Activated CD4-positive, alpha-beta memory T cell treated with anti-CD3 and anti-CD28 coated beads for 36 hours (primary cell): ENCODE measurements around the gene PML. TPM values are rescaled to one million over a fixed set of nuclear protein-coding genes. Genes with fewer than 3 reads are reported as not detected.

Experiments used
- CTCF ChIA-PET: fragments of 350-600 bp; sonication (Branson Sonifier 250); formaldehyde crosslinking; loops from one replicate; lab custom pipeline; 2021; ENCODE audit warnings: antibody characterized with exemption, inconsistent platforms; lab: Charles Lee
- POLR2A ChIA-PET: fragments of 350-600 bp; sonication (Branson Sonifier 250); formaldehyde crosslinking; loops from one replicate; lab custom pipeline; 2021; ENCODE audit warnings: antibody characterized with exemption; lab: Charles Lee
- DNase-seq: peaks from one replicate; pipeline ENCODE4 v3.0.0-alpha.2; 2020
- H3K27ac Mint-ChIP-seq: one replicate; pipeline ENCODE4 v1.8.0; 2021; ENCODE audit warnings: mixed read lengths
- H3K27me3 Mint-ChIP-seq: one replicate; pipeline ENCODE4 v1.8.0; 2021; ENCODE audit warnings: mixed read lengths
- H3K36me3 Mint-ChIP-seq: one replicate; pipeline ENCODE4 v1.8.0; 2021; ENCODE audit warnings: mixed read lengths
- H3K4me1 Mint-ChIP-seq: one replicate; pipeline ENCODE4 v1.8.0; 2021; ENCODE audit warnings: low read depth, mixed read lengths
- H3K4me3 Mint-ChIP-seq: one replicate; pipeline ENCODE4 v1.8.0; 2021; ENCODE audit warnings: mild to moderate bottlenecking, mixed read lengths
- H3K9me3 Mint-ChIP-seq: one replicate; pipeline ENCODE4 v1.8.0; 2021; ENCODE audit warnings: mixed read lengths
- intact Hi-C: fragments of 100-400 bp; cut with micrococcal nuclease; formaldehyde crosslinking; loops from one replicate; pipeline ENCODE4 v1.15.1; 2023
- total RNA-seq, 2 experiments: library from RNA; stranded (reverse); gene quantifications; one replicate each; pipeline ENCODE4 v1.2.3, GENCODE V29; 2021

PML gene
- total RNA-seq, 2 experiments from 2014 or later, result 67.6 to 69.8 TPM

DNA sequence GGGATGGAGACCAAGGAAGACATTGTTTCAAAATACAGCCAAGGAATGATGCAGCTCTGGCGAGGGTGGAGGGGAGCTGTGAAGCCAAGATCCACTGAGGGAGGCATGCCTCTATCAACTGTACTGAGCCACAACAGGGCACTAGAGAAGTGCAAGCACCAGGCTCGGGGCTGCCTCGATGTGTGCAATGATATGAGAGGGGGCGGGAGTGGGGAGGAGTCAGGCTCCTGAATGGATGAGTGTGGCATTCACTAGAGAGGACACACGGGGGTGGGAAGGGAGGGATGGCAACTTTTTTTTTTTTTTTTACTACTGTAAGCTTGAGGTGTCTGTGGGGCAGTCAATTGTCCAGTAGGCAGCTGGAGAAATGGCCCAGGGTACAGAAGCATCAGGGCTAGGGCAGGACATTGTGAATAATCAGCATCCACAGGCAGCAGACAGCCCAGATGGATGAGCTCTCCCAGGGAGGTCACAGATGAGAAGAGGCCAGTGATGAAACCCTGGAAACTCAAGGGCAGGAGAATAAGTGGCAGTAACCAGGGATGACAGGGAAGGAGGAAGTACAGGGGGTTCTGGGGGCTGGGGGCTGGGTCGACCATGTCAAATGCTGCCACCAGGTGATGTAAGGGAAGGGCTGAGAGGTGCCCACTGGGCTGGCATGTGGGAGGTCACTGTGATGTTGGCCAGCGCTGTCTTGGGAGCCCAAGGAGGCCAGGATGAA lies 8.3 kb upstream of the PML start:
- ChIA-PET CTCF (interaction anchor here (0.5 to 1.4 kb wide), 2 partner anchors 13 to 746 kb away, joined by 3 to 8 read pairs; no protein-coding TSS in a partner anchor), POLR2A (no interaction called here)
- Mint-ChIP-seq H3K27me3 (no peaks in the 10 kb centered on the region), H3K36me3 (peaks cover 6% of the 10 kb centered on the region), H3K4me1 (peaks cover 20% of the 10 kb centered on the region), H3K4me3 (no peak overlapping the region), H3K27ac (no peak overlapping the region), H3K9me3 (no peaks in the 10 kb centered on the region)
- no peak for DNase-seq
- intact Hi-C loops, result no loop called here

DNA sequence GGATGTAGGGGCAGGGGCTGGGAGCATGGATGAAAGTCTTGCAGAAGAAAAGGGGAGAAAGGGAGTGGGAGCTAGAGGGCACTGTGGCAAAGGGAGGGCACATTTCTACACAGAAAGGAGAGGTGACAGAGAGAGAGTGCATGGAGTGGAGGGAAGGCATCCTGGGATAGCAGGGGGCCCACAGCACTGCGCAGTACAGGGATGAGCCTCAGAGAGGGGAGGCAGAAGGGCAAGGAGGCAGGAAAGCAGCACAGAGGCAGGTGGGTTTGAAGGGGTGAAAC lies 7.8 kb upstream of the PML start:
- ChIA-PET POLR2A (no interaction called here), CTCF (interaction anchor here (2.3 kb wide), 1 partner anchor 14 kb away, joined by 11 read pairs; no protein-coding TSS in a partner anchor)
- peaks cover 19% of the 10 kb centered on the region for H3K4me1 Mint-ChIP-seq
- no peaks in the 10 kb centered on the region for H3K9me3 Mint-ChIP-seq
- no peaks in the 10 kb centered on the region for H3K27me3 Mint-ChIP-seq
- intact Hi-C loops, result no loop called here
- H3K4me3 Mint-ChIP-seq, result no peak overlapping the region
- peaks cover 6% of the 10 kb centered on the region for H3K36me3 Mint-ChIP-seq
- no peak for DNase-seq
- no peak overlapping the region for H3K27ac Mint-ChIP-seq

DNA sequence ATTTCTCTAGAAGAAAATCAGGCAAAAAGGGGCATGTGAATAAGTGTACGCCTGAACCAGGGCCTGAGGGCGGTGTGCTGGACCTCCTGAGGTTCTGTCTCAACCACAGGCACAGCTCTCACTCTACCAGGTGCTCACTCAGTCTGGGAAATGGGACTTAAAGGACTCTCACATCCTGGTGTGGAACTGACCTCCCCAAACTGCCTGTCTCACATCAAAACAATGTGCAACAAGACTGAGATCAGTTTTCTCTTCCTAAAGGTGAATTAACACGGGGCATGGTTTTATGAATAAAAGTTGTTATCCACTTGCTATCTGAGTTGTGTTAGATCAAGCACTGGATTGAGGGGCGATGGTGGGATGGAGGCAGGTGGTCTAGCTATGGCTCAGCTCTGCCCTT lies 7.3 kb upstream of the PML start:
- intact Hi-C loops, result no loop called here
- DNase-seq, result no peak
- H3K9me3 Mint-ChIP-seq, result no peaks in the 10 kb centered on the region
- ChIA-PET POLR2A (no interaction called here), CTCF (interaction anchor here (2.3 kb wide), 1 partner anchor 14 kb away, joined by 11 read pairs; no protein-coding TSS in a partner anchor)
- H3K4me1 Mint-ChIP-seq, result peaks cover 13% of the 10 kb centered on the region
- no peak overlapping the region for H3K4me3 Mint-ChIP-seq
- H3K36me3 Mint-ChIP-seq, result peaks cover 6% of the 10 kb centered on the region
- H3K27ac Mint-ChIP-seq, result no peak overlapping the region
- no peaks in the 10 kb centered on the region for H3K27me3 Mint-ChIP-seq

DNA sequence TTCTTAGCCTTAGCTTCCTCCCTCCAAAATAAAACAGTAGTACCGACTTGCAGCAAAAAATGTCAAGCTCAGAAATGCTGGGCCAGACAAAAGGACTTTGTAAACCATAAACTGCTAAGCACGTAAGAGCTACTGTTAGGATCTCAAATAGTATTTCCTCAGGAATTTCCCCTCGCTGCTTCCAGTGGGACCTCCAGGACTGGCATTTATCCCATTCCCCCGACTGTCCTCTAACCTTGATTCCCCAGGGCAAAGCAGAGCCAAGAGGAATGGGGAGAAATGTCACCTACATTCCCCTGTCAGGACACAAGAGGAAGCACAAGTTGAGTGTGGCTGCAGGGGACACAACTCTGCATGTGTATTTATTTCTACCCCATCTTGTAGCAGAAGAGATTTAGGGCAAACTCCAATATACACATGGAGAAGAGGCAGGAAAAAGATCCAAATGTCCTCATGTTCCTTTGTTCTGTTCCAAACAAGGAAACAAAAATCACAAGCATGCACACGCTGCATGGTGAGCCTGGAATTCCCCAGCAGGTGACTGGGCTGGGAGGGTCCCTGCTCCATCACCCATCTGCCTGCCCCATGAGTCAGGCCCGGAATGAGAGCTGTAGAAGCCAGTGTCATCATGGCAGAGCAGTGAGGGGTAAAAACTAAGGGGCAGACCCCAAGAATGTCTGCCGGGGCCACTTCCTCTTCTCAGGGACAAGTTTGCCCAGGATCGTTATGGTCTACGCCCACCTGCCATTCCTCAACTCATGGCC lies 6.7 kb upstream of the PML start:
- H3K36me3 Mint-ChIP-seq, result peaks cover 6% of the 10 kb centered on the region
- no peak overlapping the region for H3K27ac Mint-ChIP-seq
- intact Hi-C loops, result no loop called here
- H3K4me1 Mint-ChIP-seq, result peaks cover 13% of the 10 kb centered on the region
- POLR2A ChIA-PET, result no interaction called here
- no peaks in the 10 kb centered on the region for H3K27me3 Mint-ChIP-seq
- no peak for DNase-seq
- no peaks in the 10 kb centered on the region for H3K9me3 Mint-ChIP-seq
- no peak overlapping the region for H3K4me3 Mint-ChIP-seq
- CTCF ChIA-PET, result interaction anchor here (2.3 kb wide), 1 partner anchor 15 kb away, joined by 11 read pairs; no protein-coding TSS in a partner anchor

DNA sequence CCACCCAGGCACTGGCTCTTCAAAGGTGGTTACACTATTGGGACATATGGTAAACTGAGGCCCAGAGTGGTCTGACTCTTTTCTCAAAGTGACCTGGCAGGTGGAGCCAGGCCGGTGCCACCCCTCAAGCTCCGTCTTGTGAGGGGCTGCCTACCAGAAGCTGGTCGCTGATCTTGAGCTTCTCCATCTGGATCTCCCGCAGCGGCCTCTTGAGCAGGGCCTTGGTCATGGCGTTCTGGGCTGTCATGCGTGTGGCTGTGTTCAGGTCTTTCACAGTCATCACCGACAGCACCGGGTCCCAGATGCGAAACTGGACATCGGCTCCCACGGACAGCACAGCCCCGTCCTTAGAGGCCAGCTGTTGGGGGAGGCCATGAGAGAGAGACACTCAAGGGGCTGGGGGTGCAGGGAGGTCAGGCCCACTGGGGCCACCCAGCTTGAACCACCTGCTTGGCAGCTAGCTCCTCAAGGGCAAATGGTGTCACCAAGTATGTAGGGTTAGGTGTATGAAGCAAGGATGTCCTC lies 6.0 kb upstream of the PML start:
- H3K4me3 Mint-ChIP-seq, result no peak overlapping the region
- H3K27ac Mint-ChIP-seq, result no peak overlapping the region
- intact Hi-C loops, result no loop called here
- H3K27me3 Mint-ChIP-seq, result no peaks in the 10 kb centered on the region
- H3K36me3 Mint-ChIP-seq, result peaks cover 6% of the 10 kb centered on the region
- POLR2A ChIA-PET, result no interaction called here
- H3K9me3 Mint-ChIP-seq, result no peaks in the 10 kb centered on the region
- H3K4me1 Mint-ChIP-seq, result peaks cover 16% of the 10 kb centered on the region
- CTCF ChIA-PET, result interaction anchor here (2.3 kb wide), 1 partner anchor 15 kb away, joined by 11 read pairs; no protein-coding TSS in a partner anchor
- DNase-seq, result no peak

DNA sequence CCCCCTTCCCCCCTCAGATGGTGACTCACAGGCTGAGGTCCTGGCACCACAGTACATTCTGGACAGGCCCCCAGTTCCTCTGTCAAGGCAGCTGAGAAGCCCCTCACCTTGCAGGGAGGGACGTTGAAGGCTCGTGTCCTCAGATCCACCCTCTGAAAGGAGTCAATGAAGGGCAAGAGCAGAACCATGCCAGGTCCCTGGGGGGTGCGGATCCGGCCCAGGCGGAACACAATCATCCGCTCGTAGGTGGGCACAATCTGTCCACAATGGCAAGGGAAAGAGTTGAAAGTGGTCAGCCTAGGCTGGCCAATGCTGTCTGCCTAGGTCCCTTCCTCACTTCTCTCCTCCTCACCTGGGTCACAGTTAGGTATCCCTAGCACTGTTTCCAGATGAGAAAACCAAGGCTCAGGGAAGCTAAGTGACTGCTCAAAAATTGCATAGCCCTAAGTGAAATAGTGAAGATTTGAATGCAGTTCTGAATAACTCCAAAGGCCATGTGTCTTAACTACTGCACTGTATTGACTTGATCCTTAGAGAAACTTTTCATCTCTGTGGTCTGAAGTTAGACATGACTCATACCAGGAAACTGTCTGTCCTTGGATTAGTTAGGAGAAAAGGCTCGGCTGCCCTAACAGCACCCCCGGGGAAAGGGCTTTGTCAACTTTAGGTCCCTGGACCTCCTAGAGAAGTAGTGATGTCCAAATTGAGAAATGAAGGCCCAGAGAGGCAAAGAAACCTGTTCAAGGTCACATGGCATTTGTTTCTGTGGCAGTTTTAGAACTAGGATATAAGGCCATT lies 5.3 kb upstream of the PML start:
- no peak overlapping the region for H3K4me3 Mint-ChIP-seq
- no peaks in the 10 kb centered on the region for H3K27me3 Mint-ChIP-seq
- POLR2A ChIA-PET, result no interaction called here
- H3K4me1 Mint-ChIP-seq, result peaks cover 23% of the 10 kb centered on the region
- H3K36me3 Mint-ChIP-seq, result peaks cover 2% of the 10 kb centered on the region
- no peak overlapping the region for H3K27ac Mint-ChIP-seq
- H3K9me3 Mint-ChIP-seq, result no peaks in the 10 kb centered on the region
- intact Hi-C loops, result no loop called here
- CTCF ChIA-PET, result interaction anchor here (2.3 to 2.4 kb wide), 2 partner anchors 16 kb away, joined by 11 read pairs; no protein-coding TSS in a partner anchor
- DNase-seq, result no peak

DNA sequence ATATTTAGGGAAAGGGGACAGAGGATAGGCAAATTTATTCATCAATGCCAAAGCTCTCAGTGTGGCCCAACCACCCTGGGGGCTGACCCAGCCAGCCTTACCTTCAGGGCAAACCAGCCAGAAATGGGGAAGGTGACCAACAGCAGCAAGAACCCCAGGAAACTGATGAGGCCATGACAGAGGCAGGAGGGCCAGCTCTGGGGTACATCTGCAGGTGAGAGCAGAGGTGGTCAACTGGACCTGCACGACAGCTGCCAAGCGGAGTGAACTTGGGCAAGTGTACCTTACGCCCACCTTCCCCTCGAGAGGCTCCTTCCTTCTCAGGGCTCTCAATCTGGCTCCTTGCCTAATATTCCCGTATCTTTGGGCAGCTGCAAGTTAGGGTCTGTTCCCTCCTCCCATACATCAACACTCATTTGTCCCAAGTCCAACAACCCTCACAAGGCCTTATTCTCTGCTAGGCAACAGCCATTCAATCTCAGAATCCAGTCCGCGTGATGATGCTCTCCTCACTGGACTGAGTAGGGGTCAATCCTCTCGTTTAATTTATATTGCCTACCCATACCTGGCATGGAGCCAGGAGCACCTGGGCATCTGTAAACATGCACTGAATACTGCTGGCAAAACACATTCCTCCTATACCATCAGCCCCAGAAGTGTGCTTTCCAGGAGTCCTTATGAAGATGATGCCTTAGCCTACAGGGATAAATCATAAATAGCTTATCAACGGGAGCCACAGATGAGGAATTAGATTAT lies 4.1 kb upstream of the PML start:
- intact Hi-C loops, result loop anchor here (5.0 to 10.0 kb wide), 4 partner anchors 356 to 794 kb away; partner anchors contain the start of genes ARID3B, CSK, NPTN and UBL7
- H3K4me1 Mint-ChIP-seq, result peaks cover 26% of the 10 kb centered on the region
- H3K27ac Mint-ChIP-seq, result no peak overlapping the region
- H3K27me3 Mint-ChIP-seq, result no peaks in the 10 kb centered on the region
- CTCF ChIA-PET, result interaction anchor here (0.5 to 2.4 kb wide), 4 partner anchors 16 to 62 kb away, joined by 3 to 11 read pairs (median 4); no protein-coding TSS in a partner anchor
- DNase-seq, result no peak
- no peaks in the 10 kb centered on the region for H3K9me3 Mint-ChIP-seq
- POLR2A ChIA-PET, result interaction anchor here (0.6 to 0.7 kb wide), 2 partner anchors 14 to 151 kb away, joined by 3 to 4 read pairs; no protein-coding TSS in a partner anchor
- H3K4me3 Mint-ChIP-seq, result peak overlapping the region; percentile 26
- peaks cover 4% of the 10 kb centered on the region for H3K36me3 Mint-ChIP-seq

DNA sequence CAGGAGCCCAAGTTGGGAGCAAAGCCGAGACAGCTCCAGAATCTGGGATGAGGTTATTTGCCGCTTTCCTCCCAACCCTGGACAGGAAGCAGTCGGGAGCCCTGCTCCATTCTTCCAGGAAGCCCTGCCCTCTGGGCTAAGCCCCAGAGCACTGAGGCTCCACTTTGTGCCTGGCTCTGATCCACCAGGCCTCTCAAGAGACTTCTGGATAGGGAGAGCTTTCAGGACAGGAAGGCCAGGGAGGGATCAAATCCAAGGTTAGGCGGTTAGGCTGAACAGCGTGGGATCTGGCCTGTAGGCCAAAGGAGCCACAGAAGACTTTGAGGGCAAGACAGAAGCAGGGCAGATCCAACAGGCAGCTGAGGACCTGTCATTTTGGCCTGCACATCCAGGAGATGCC lies 3.3 kb upstream of the PML start:
- peaks cover 4% of the 10 kb centered on the region for H3K36me3 Mint-ChIP-seq
- no peak for DNase-seq
- H3K4me3 Mint-ChIP-seq, result peak overlapping the region; percentile 80
- CTCF ChIA-PET, result interaction anchor here (1.0 to 3.8 kb wide), 4 partner anchors 8 to 18 kb away, joined by 4 to 11 read pairs (median 8); no protein-coding TSS in a partner anchor
- no peaks in the 10 kb centered on the region for H3K9me3 Mint-ChIP-seq
- H3K27me3 Mint-ChIP-seq, result no peaks in the 10 kb centered on the region
- H3K27ac Mint-ChIP-seq, result no peak overlapping the region
- peaks cover 26% of the 10 kb centered on the region for H3K4me1 Mint-ChIP-seq
- intact Hi-C loops, result loop anchor here (5.0 to 10.0 kb wide), 4 partner anchors 356 to 794 kb away; partner anchors contain the start of genes ARID3B, CSK, NPTN and UBL7
- POLR2A ChIA-PET, result no interaction called here

DNA sequence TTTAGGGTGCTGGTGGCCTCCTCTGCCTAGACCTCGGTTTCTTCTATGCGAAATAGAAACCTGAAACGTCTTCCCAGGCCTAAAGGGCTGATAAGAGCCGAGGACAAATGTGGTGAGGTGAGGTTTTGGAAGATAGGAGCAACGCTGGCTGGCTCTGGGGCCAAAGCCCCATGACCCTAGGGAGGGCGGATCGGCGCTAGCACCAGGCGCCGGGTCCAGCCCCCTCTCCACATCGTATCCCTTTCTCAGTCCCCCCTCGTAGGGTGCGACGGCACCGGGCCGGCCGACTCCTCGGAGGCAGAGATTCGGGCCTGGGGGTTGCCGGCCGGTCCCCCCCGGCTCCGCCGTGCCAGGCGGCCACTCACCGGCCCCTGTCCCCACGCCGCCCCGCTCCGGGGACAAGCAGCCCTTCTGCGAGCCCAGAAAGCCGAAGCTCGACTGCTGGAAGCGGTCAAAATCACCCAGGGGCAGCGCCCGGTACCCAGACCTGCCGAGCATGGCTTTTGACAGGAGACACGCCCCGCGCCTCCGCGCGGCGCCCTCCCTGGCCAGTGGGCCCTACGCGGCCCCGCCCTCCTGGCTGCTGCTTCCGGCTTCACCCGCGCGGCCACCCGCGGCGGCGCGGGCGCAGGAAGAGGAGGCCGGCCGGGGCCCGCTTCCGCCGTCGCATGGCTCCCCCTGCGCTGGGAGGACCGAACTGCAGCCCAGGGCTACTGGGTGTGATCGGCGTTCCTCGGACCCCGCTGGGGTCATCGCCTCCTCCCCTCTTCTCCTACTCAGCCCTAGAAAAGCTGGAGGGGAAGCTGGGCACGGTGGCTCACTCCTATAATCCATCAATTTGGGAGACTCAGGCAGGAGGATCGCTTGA lies 2.6 kb upstream of the PML start, which contains the start of gene STOML1:
Gene STOML1 (minus strand): TSS at position 570 of the 868 bp plus-strand sequence. CDS start 72 bp downstream, at position 498.
- intact Hi-C loops, result loop anchor here (2.0 to 10.0 kb wide), 5 partner anchors 15 to 793 kb away; partner anchors contain the start of genes ARID3B, CSK, NPTN and UBL7
- Mint-ChIP-seq H3K27ac (peak within 1 kb of the TSS; percentile 70), H3K4me1 (peaks cover 30% of the 10 kb centered on the region), H3K27me3 (no peaks in the 10 kb centered on the region), H3K4me3 (peak within 1 kb of the TSS; percentile 80), H3K9me3 (no peaks in the 10 kb centered on the region), H3K36me3 (peaks cover 7% of the 10 kb centered on the region)
- CTCF ChIA-PET, result interaction anchor here (0.6 to 3.8 kb wide), 8 partner anchors 9 to 56 kb away, joined by 3 to 11 read pairs (median 4); no protein-coding TSS in a partner anchor
- POLR2A ChIA-PET, result no interaction called here
- peak; percentile 97 for DNase-seq

DNA sequence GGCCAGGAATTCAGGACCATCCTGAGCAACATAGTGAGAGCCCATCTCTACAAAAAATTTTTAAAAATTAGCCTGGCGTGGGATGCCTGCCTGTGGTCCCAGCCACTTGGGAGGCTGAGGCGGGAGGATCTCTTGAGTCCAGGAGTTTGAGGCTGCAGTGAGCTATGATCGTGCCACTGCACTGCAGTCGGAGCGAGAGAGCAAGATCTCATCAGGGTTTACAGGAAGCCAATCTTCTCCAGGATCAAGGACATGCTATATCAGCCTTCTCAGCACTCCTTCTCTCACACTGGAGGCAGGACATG lies 2.0 kb upstream of the PML start:
- POLR2A ChIA-PET, result no interaction called here
- Mint-ChIP-seq H3K27ac (peak overlapping the region; percentile 70), H3K4me1 (peaks cover 36% of the 10 kb centered on the region), H3K9me3 (no peaks in the 10 kb centered on the region), H3K27me3 (no peaks in the 10 kb centered on the region), H3K4me3 (peak overlapping the region; percentile 80), H3K36me3 (peaks cover 7% of the 10 kb centered on the region)
- intact Hi-C loops, result loop anchor here (2.0 to 10.0 kb wide), 5 partner anchors 14 to 792 kb away; partner anchors contain the start of genes ARID3B, CSK, NPTN and UBL7
- CTCF ChIA-PET, result interaction anchor here (0.6 to 3.8 kb wide), 7 partner anchors 9 to 56 kb away, joined by 3 to 11 read pairs (median 4); no protein-coding TSS in a partner anchor
- DNase-seq, result no peak
